HepG2 (cell line): Measurements from ENCODE around the gene GREM1. TPM values are rescaled to one million over a fixed set of nuclear protein-coding genes. Genes with fewer than 3 reads are reported as not detected.
A peak's percentile ranks its signal among the peaks of the same experiment; 100 is the strongest.

Experiments used
- ATAC-seq: fragments of 200-7000 bp; cut with Tn5 transposase; 3 replicates; pipeline ENCODE4 v1.9.1; 2020; ENCODE audit warnings: mild to moderate bottlenecking, moderate library complexity
- BruUV-seq: library from RNA; stranded (reverse); fragments of 400-500 nt; replicated peaks from 2 replicates; lab custom pipeline; 2021; lab: Mats Ljungman, UMichigan
- CTCF ChIA-PET: fragments of 300-600 bp; formaldehyde crosslinking; extraction: SDS; loops from one replicate; lab custom pipeline; 2021; ENCODE audit warnings: low total read pairs, inconsistent platforms, low intra/inter-chr PET ratio; lab: Yijun Ruan, JAX
- POLR2A ChIA-PET: fragments of 350-600 bp; sonication (Branson Sonifier 250); formaldehyde crosslinking; loops from one replicate; lab custom pipeline; 2020; ENCODE audit warnings: antibody characterized with exemption, inconsistent platforms; lab: Yijun Ruan, JAX
- DNase-seq: peaks from one replicate; pipeline ENCODE4 v3.0.0-alpha.2; 2015; ENCODE audit warnings: low spot score
- FAIRE-seq: peaks from 3 replicates; lab custom pipeline; 2011; peaks lifted over from hg19 to GRCh38; lab: Jason Lieb, UNC
- H2AFZ ChIP-seq: one replicate; pipeline ENCODE4 v1.6.1; 2011; ENCODE audit warnings: low read length, inconsistent platforms
- H3K27ac ChIP-seq: fragments of 300-600 bp; 3 replicates; pipeline ENCODE4 v1.8.0; 2011; ENCODE audit warnings: mixed run types, mild to moderate bottlenecking, mixed read lengths, low read length, inconsistent platforms; ENCODE audit not compliant: insufficient read depth; ENCODE audit errors: extremely low read length
- H3K27me3 ChIP-seq, 2 experiments: fragments of 200-600 bp in 1 of 2; 2 replicates in 1 of 2; 3 replicates in 1 of 2; pipeline versions ENCODE4 v1.6.0 to v1.8.0; 2011; ENCODE audit warnings: low read length in 2 of 2, mild to moderate bottlenecking in 2 of 2, moderate library complexity in 2 of 2, inconsistent platforms in 1 of 2; ENCODE audit not compliant: insufficient read depth in 2 of 2, control insufficient read depth in 1 of 2
- H3K36me3 ChIP-seq, 2 experiments: fragments of 200-600 bp in 1 of 2; replicated peaks in 1 of 2; 2 replicates in 1 of 2; 3 replicates in 1 of 2; pipeline versions ENCODE4 v1.5.1 to v1.8.0; 2011; ENCODE audit warnings: low read length in 2 of 2, inconsistent platforms in 1 of 2; ENCODE audit not compliant: insufficient read depth in 2 of 2, control insufficient read depth in 1 of 2
- H3K4me1 ChIP-seq: 2 replicates; pipeline ENCODE4 v1.5.1; 2012; ENCODE audit warnings: low read length, inconsistent platforms; ENCODE audit not compliant: insufficient read depth
- H3K4me2 ChIP-seq: 2 replicates; pipeline ENCODE4 v1.6.0; 2011; ENCODE audit warnings: low read depth, low read length, inconsistent platforms
- H3K4me3 ChIP-seq, 3 experiments: fragments of 200-600 bp in 1 of 3; sonication (generic), shearing (Covaris generic) in 1 of 3; replicated peaks in 1 of 3; 2 replicates each; pipeline ENCODE4 v1.5.1; 2011 to 2016; ENCODE audit warnings: low read length in 3 of 3, inconsistent platforms in 2 of 3, low read depth in 2 of 3, mild to moderate bottlenecking in 2 of 3, control low read depth in 1 of 3, mixed read lengths in 1 of 3; ENCODE audit not compliant: insufficient read depth in 1 of 3
- H3K79me2 ChIP-seq: one replicate; pipeline ENCODE4 v1.6.1; 2011; ENCODE audit warnings: low read length, inconsistent platforms; ENCODE audit not compliant: insufficient read depth
- H3K9ac ChIP-seq: 2 replicates; pipeline ENCODE4 v1.6.0; 2011; ENCODE audit warnings: mild to moderate bottlenecking, low read depth, low read length, inconsistent platforms; ENCODE audit not compliant: insufficient read depth
- H3K9me3 ChIP-seq: 2 replicates; pipeline ENCODE4 v1.5.1; 2012; ENCODE audit warnings: mild to moderate bottlenecking, low read length
- H4K20me1 ChIP-seq: 2 replicates; pipeline ENCODE4 v1.6.0; 2011; ENCODE audit warnings: inconsistent platforms, mild to moderate bottlenecking, low read length, moderate library complexity; ENCODE audit not compliant: insufficient read depth
- CEBPB ChIP-seq: IDR thresholded peaks from 2 replicates; pipeline ENCODE4 v1.6.1; 2011; ENCODE audit warnings: low read depth, low read length, improper control_type of control experiment, borderline replicate concordance
- CENPX ChIP-seq: sonication (generic); formaldehyde crosslinking; IDR thresholded peaks from 2 replicates; pipeline ENCODE4 v1.9.0; 2021; ENCODE audit warnings: mild to moderate bottlenecking, missing genetic modification reagents, moderate library complexity
- GTF3A ChIP-seq: sonication (generic); formaldehyde crosslinking; conservative IDR thresholded peaks from 2 replicates; pipeline ENCODE4 v1.4.0; 2020; ENCODE audit warnings: mild to moderate bottlenecking, missing genetic modification reagents
- MAX ChIP-seq: IDR thresholded peaks from 2 replicates; pipeline ENCODE4 v1.6.1; 2012; ENCODE audit warnings: inconsistent platforms
- PAWR ChIP-seq: sonication (generic); formaldehyde crosslinking; IDR thresholded peaks from 2 replicates; pipeline ENCODE4 v1.4.0; 2020; ENCODE audit warnings: missing genetic modification reagents, mild to moderate bottlenecking, borderline replicate concordance
- SMC3 ChIP-seq: IDR thresholded peaks from 2 replicates; pipeline ENCODE4 v1.6.1; 2011; ENCODE audit warnings: low read length, improper control_type of control experiment
- SNAI1 ChIP-seq: sonication (generic); formaldehyde crosslinking; IDR thresholded peaks from 2 replicates; pipeline ENCODE4 v1.5.0; 2020; ENCODE audit warnings: mild to moderate bottlenecking, missing genetic modification reagents, borderline replicate concordance
- TGIF2 ChIP-seq: IDR thresholded peaks from 2 replicates; pipeline ENCODE4 v1.6.1; 2016; ENCODE audit warnings: control low read depth, missing compliant biosample characterization
- THRA ChIP-seq: sonication (generic); formaldehyde crosslinking; IDR thresholded peaks from 2 replicates; pipeline ENCODE4 v1.4.0; 2020; ENCODE audit warnings: missing genetic modification reagents, borderline replicate concordance
- TMF1 ChIP-seq: sonication (generic); formaldehyde crosslinking; IDR thresholded peaks from 2 replicates; pipeline ENCODE4 v1.8.1; 2022; ENCODE audit warnings: low read depth, missing genetic modification reagents
- ZFX ChIP-seq: sonication (generic); formaldehyde crosslinking; IDR thresholded peaks from 2 replicates; pipeline ENCODE4 v1.4.0; 2020; ENCODE audit warnings: mild to moderate bottlenecking, low read depth, missing genetic modification reagents, moderate library complexity
- ZMAT3 ChIP-seq: sonication (generic); formaldehyde crosslinking; conservative IDR thresholded peaks from 2 replicates; pipeline ENCODE4 v1.7.0; 2021; ENCODE audit warnings: missing genetic modification reagents
- ZNF180 ChIP-seq: sonication (generic); formaldehyde crosslinking; IDR thresholded peaks from 2 replicates; pipeline ENCODE4 v1.4.0; 2020; ENCODE audit warnings: low read depth, missing genetic modification reagents, borderline replicate concordance
- ZNF280B ChIP-seq: sonication (generic); formaldehyde crosslinking; IDR thresholded peaks from 2 replicates; pipeline ENCODE4 v1.5.0; 2020; ENCODE audit warnings: missing genetic modification reagents, mild to moderate bottlenecking, borderline replicate concordance
- ZZZ3 ChIP-seq: sonication (generic); formaldehyde crosslinking; IDR thresholded peaks from 2 replicates; pipeline ENCODE4 v1.4.0; 2020; ENCODE audit warnings: missing genetic modification reagents, mild to moderate bottlenecking, borderline replicate concordance
- WGBS: methylation state at CpG from one replicate; pipeline ENCODE4 v1.1.6; 2017; ENCODE audit warnings: low lambda C conversion rate; 5-methylcytosine and 5-hydroxymethylcytosine counted together
- in situ Hi-C: cut with HindIII; loops from 2 replicates; pipeline ENCODE4 v1.10.0; 2017; ENCODE audit warnings: low pct_unique_long_range_greater_than_20kb; ENCODE audit not compliant: extremely low pct_ligation_motif_present
- intact Hi-C: fragments of 100-400 bp; cut with micrococcal nuclease; formaldehyde crosslinking; loops from one replicate; pipeline ENCODE4 v1.10.0; 2022; ENCODE audit not compliant: unreplicated experiment
- polyA plus RNA-seq, 8 experiments: library from polyadenylated mRNA; depleted of rRNA in 3 of 8; stranded (reverse) in 7 of 8; unstranded in 1 of 8; fragments of >200 nt; fragmentation: Illumina TruSeq in 4 of 8; extraction: Trizol in 4 of 8; gene quantifications; 2 replicates each; pipeline versions ENCODE4 v1.2.1 to v1.2.3, GENCODE V29; 2011 to 2016; ENCODE audit warnings: low read depth in 4 of 8, missing spikeins in 1 of 8, mixed read lengths in 1 of 8; ENCODE audit not compliant: insufficient read depth in 1 of 8
- total RNA-seq, 5 experiments: library from RNA; depleted of rRNA; stranded (reverse); fragments of >200 nt; fragmentation: Illumina TruSeq; extraction: Trizol; gene quantifications; 2 replicates each; pipeline ENCODE4 v1.2.3, GENCODE V29; 2016; ENCODE audit warnings: low read depth in 1 of 5

GREM1 gene
- total and polyA plus RNA-seq, 2 of the 13 experiments (the other 11 are each of a cell fraction or from before 2014, with no cell fraction given): 0.02 to 0.08 TPM

GRCh38 chr15:32670623-32671022 lies 47.2 kb upstream of the GREM1 start:
- Histone ChIP-seq H2AFZ (no peak overlapping the region), H3K79me2 (no peaks in the 10 kb centered on the region), H3K9ac (no peak overlapping the region), H3K27me3 (no peaks in the 10 kb centered on the region), H3K9me3 (no peaks in the 10 kb centered on the region), H3K36me3 (no peaks in the 10 kb centered on the region), H3K4me1 (peaks cover 25% of the 10 kb centered on the region), H3K4me3 (no peak overlapping the region), H4K20me1 (no peaks in the 10 kb centered on the region), H3K4me2 (peak overlapping the region; percentile 30; the same call in 1 of the 2 replicates), H3K27ac (peak overlapping the region; percentile 2)
- 38% methylated on average over 3 of the region's 3 CpGs for WGBS
- DNase-seq (no peak), FAIRE-seq (peak; percentile 57), ATAC-seq (no peak; the same call in 2 of the 3 replicates)
- CTCF ChIA-PET: no interaction called here
- in situ Hi-C loops: loop anchor here (5.0 kb wide), 2 partner anchors 47 to 167 kb away; partner anchors contain the start of gene GREM1
- no peak for TF ChIP-seq MAX
- TF ChIP-seq TMF1 (CRISPR knock-in tag): no peak
- TF ChIP-seq ZMAT3 (CRISPR knock-in tag): no peak
- peak; percentile 56 for TF ChIP-seq CEBPB
- TF ChIP-seq ZZZ3 (CRISPR knock-in tag): no peak
- TF ChIP-seq PAWR: no peak
- TF ChIP-seq CENPX (CRISPR knock-in tag): no peak
- TF ChIP-seq SNAI1: no peak
- TF ChIP-seq GTF3A (CRISPR knock-in tag): no peak
- TF ChIP-seq SMC3: no peak
- no peak for TF ChIP-seq THRA (CRISPR knock-in tag)
- no peak for TF ChIP-seq ZNF280B (CRISPR knock-in tag)
- no peak for TF ChIP-seq ZNF180 (CRISPR knock-in tag)
- TF ChIP-seq ZFX (CRISPR knock-in tag): no peak
- TF ChIP-seq TGIF2 (CRISPR knock-in tag): 0 out of 2 replicates have a peak, but pooled peaks have one; percentile 38
- POLR2A ChIA-PET: no interaction called here
- intact Hi-C loops: no loop called here
- BruUV-seq: TSS peak; percentile 73
